Heart left ventricle (tissue), 16 donors: ENCODE results near the gene ANKH. TPM values are rescaled to one million over a fixed set of nuclear protein-coding genes. Genes with fewer than 3 reads are reported as not detected.

Experiments
- ATAC-seq, 4 donors: fragments of 200-7000 bp; cut with Tn5 transposase; one replicate each; pipeline ENCODE4 v1.9.1; 2020 to 2022; ENCODE audit warnings: moderate library complexity in 4 of 4, mild to moderate bottlenecking in 3 of 4, moderate number of reproducible peaks in 1 of 4
- DNase-seq, 5 donors: peaks; one replicate each; pipeline ENCODE4 v3.0.0-alpha.2; 2020
- H3K27ac ChIP-seq, 12 donors: fragments of 200-600 bp; sonication (generic) in 4 of 12; one replicate each; pipeline versions ENCODE4 v1.5.0 to v1.8.0; 2016 to 2022; ENCODE audit warnings: mild to moderate bottlenecking in 2 of 12
- H3K27me3 ChIP-seq, 9 donors: fragments of 200-600 bp; sonication (generic) in 2 of 9; one replicate each; pipeline versions ENCODE4 v1.5.1 to v1.8.0; 2016 to 2022; ENCODE audit warnings: mild to moderate bottlenecking in 3 of 9
- H3K36me3 ChIP-seq, 9 donors: fragments of 200-600 bp; sonication (generic) in 2 of 9; one replicate each; pipeline versions ENCODE4 v1.5.0 to v1.8.0; 2018 to 2022; ENCODE audit warnings: mild to moderate bottlenecking in 2 of 9
- H3K4me1 ChIP-seq, 12 donors: fragments of 200-600 bp; sonication (generic) in 4 of 12; one replicate each; pipeline versions ENCODE4 v1.5.0 to v1.8.0; 2016 to 2022; ENCODE audit warnings: mild to moderate bottlenecking in 3 of 12
- H3K4me3 ChIP-seq, 12 donors: fragments of 200-600 bp; sonication (generic) in 4 of 12; one replicate each; pipeline versions ENCODE4 v1.5.0 to v1.8.0; 2017 to 2022; ENCODE audit warnings: mild to moderate bottlenecking in 9 of 12, moderate library complexity in 4 of 12
- H3K9me3 ChIP-seq, 12 donors: fragments of 200-600 bp; sonication (generic) in 4 of 12; one replicate each; pipeline versions ENCODE4 v1.5.0 to v1.8.0; 2016 to 2022; ENCODE audit warnings: mild to moderate bottlenecking in 1 of 12
- POLR2A ChIP-seq, 2 donors: fragments of 450-650 bp; IDR thresholded peaks; one replicate each; pipeline ENCODE4 v1.6.1; 2017; ENCODE audit warnings: antibody characterized with exemption in 2 of 2, mild to moderate bottlenecking in 2 of 2, moderate library complexity in 2 of 2
- WGBS, 4 donors: extraction: QIAGEN DNeasy Blood & Tissue Kit in 2 of 4; methylation state at CpG; one replicate each; pipeline versions ENCODE4 v1.1.5 to v1.1.7; 2013 to 2018; 5-methylcytosine and 5-hydroxymethylcytosine counted together
- intact Hi-C, 10 donors: fragments of 100-400 bp; cut with DNase I; formaldehyde crosslinking; loops; one replicate each; pipeline versions ENCODE4 v1.11.1 to v1.14.2; 2022
- polyA plus RNA-seq, 2 donors: library from polyadenylated mRNA; stranded (reverse); fragments of 200-250 nt; gene quantifications; one replicate each; pipeline ENCODE4 v1.2.3, GENCODE V29; 2013
- total RNA-seq, 9 donors: library from RNA; depleted of rRNA in 2 of 9; stranded (reverse); fragments of >200 nt in 2 of 9; fragmentation: NEBNext Ultra II Directional in 3 of 9; extraction: Animal tissue kit (Norgen Biotek cat#: 25700) in 3 of 9; gene quantifications; one replicate each; pipeline versions ENCODE4 v1.1.0 to v1.2.4, GENCODE V29; 2016 to 2023
- TF ChIP-seq, protein P1 (sequence below), 12 donors: fragments of 200-600 bp; sonication (generic) in 4 of 12; IDR thresholded peaks; one replicate each; pipeline versions ENCODE4 v1.5.0 to v1.8.0; 2018 to 2022; ENCODE audit warnings: antibody characterized with exemption in 12 of 12, mild to moderate bottlenecking in 5 of 12
- donor health status: ischemic (EF 13 %, LVEDD 7.1; RV severe dilation, severe dysfunction).
- donor health status: healthy with polysubstance abuse.
- donor health status: DM: no; HTN: yes; CAD: no.
- donor health status: DM: no; HTN: no; CAD: no.
- donor health status: ischemic (EF 25% LVEDD 6.9; RV normal size, moderate dysfunction).
- donor health status: ischemic (EF 25% LVEDD 5.7; RV mildly dilated, moderate dysfunction).
- donor health status: healthy.
- donor health status: DM: yes; HTN: yes; CAD: no.
- donor health status: ischemic (EF 35%, LVEDD 5.7; RV mildly dilated, moderate dysfunction).
- donor health status: nonischemic (EF 11% LVEDD 7.7; RV severe dilation, severe dysfunction).
- donor health status: DM: yes; HTN: yes; CAD: no.
- donor health status: PGD.
- donor health status: ischemic (EF 29% LVEDD 5.4; RV normal size, mild dysfunction).
- donor health status: nonischemic (EF 23%, LVEDD 6.1; RV moderate dilation, normal function).

ANKH gene
- total and polyA plus RNA-seq, 11 donors: 54.1 to 260 (median 168) TPM

GRCh38 chr5:14790911-14791310 lies 80.7 kb downstream of the ANKH start:
- TF ChIP-seq POLR2A (IDR thresholded peaks at IDR 0.05): no peak
- TF ChIP-seq, protein P1, sequence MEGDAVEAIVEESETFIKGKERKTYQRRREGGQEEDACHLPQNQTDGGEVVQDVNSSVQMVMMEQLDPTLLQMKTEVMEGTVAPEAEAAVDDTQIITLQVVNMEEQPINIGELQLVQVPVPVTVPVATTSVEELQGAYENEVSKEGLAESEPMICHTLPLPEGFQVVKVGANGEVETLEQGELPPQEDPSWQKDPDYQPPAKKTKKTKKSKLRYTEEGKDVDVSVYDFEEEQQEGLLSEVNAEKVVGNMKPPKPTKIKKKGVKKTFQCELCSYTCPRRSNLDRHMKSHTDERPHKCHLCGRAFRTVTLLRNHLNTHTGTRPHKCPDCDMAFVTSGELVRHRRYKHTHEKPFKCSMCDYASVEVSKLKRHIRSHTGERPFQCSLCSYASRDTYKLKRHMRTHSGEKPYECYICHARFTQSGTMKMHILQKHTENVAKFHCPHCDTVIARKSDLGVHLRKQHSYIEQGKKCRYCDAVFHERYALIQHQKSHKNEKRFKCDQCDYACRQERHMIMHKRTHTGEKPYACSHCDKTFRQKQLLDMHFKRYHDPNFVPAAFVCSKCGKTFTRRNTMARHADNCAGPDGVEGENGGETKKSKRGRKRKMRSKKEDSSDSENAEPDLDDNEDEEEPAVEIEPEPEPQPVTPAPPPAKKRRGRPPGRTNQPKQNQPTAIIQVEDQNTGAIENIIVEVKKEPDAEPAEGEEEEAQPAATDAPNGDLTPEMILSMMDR (IDR thresholded peaks at IDR 0.05): no peak
- intact Hi-C loops: no loop called here
- H3K9me3 ChIP-seq: no peaks in the 10 kb centered on the region
- no peak for DNase-seq
- H3K27ac ChIP-seq: peak overlapping the region in 4 of 12 donors; percentile 23 to 56 (median 48)
- H3K4me1 ChIP-seq: peaks cover 0 to 50% (median 16%) of the 10 kb centered on the region in 12 donors
- 96 to 100% (median 99%) methylated on average over 5 of the region's 5 CpGs for WGBS, 4 donors
- no peak overlapping the region for H3K4me3 ChIP-seq
- no peaks in the 10 kb centered on the region for H3K27me3 ChIP-seq
- ATAC-seq: no peak
- peaks cover 0 to 10% (median 0%) of the 10 kb centered on the region in 9 donors for H3K36me3 ChIP-seq

GRCh38 chr5:14790220-14790619 lies 81.4 kb downstream of the ANKH start:
- DNase-seq (no peak), ATAC-seq (peak in 1 of 4 donors; percentile 14)
- Histone ChIP-seq H3K27me3 (no peaks in the 10 kb centered on the region), H3K27ac (peak overlapping the region in 6 of 12 donors; percentile 14 to 56 (median 34)), H3K4me1 (peaks cover 0 to 50% (median 16%) of the 10 kb centered on the region in 12 donors), H3K9me3 (no peaks in the 10 kb centered on the region), H3K36me3 (peaks cover 0 to 10% (median 0%) of the 10 kb centered on the region in 9 donors), H3K4me3 (no peak overlapping the region)
- TF ChIP-seq POLR2A (IDR thresholded peaks at IDR 0.05): no peak
- TF ChIP-seq, protein P1 (IDR thresholded peaks at IDR 0.05): no peak
- intact Hi-C loops: no loop called here
- 70 to 81% (median 78%) methylated on average over 2 of the region's 2 CpGs for WGBS, 4 donors

- TF ChIP-seq POLR2A (IDR thresholded peaks at IDR 0.05): no peak
- TF ChIP-seq, protein P1 (IDR thresholded peaks at IDR 0.05): no peak
- peaks cover 0 to 5% (median 0%) of the 10 kb centered on the region in 9 donors for H3K36me3 ChIP-seq
- WGBS, 4 donors: 64 to 73% (median 65%) methylated on average over 6 of the region's 6 CpGs
- peaks cover 0 to 36% (median 6%) of the 10 kb centered on the region in 12 donors for H3K4me1 ChIP-seq
- DNase-seq (no peak), ATAC-seq (no peak)
- H3K27ac ChIP-seq: no peak overlapping the region
- H3K4me3 ChIP-seq: no peak overlapping the region
- no peaks in the 10 kb centered on the region for H3K9me3 ChIP-seq
- intact Hi-C loops: no loop called here
- no peaks in the 10 kb centered on the region for H3K27me3 ChIP-seq
Observed at GRCh38 chr5:14787801-14788579, 83.6 kb downstream of the ANKH start.

GRCh38 chr5:14783691-14784090 lies 87.9 kb downstream of the ANKH start:
- no peaks in the 10 kb centered on the region for H3K27me3 ChIP-seq
- 96 to 97% (median 97%) methylated on average over 4 of the region's 4 CpGs for WGBS, 4 donors
- ATAC-seq (no peak), DNase-seq (no peak)
- intact Hi-C loops: no loop called here
- H3K36me3 ChIP-seq: peaks cover 0 to 8% (median 0%) of the 10 kb centered on the region in 9 donors
- no peak overlapping the region for H3K27ac ChIP-seq
- TF ChIP-seq, protein P1 (IDR thresholded peaks at IDR 0.05): no peak
- no peak for TF ChIP-seq POLR2A (IDR thresholded peaks at IDR 0.05)
- H3K4me1 ChIP-seq: peaks cover 0 to 42% (median 14%) of the 10 kb centered on the region in 12 donors
- H3K9me3 ChIP-seq: no peaks in the 10 kb centered on the region
- no peak overlapping the region for H3K4me3 ChIP-seq
